A549 (cell line): ENCODE data around the gene TUBA1C.

Experiments used
- CBX8 ChIP-seq: fragments of 200-600 bp; sonication (generic); IDR thresholded peaks from 2 replicates; pipeline ENCODE4 v1.6.1; 2016
- CEBPB ChIP-seq, 2 experiments: fragments of >200 bp in 1 of 2; sonication (Bioruptor Twin) in 1 of 2; formaldehyde crosslinking in 1 of 2; IDR thresholded peaks; 2 replicates each; pipeline ENCODE4 v1.6.1; 2012 to 2016
- MAFK ChIP-seq: fragments of 450-650 bp; IDR thresholded peaks from 2 replicates; pipeline ENCODE4 v1.6.1; 2014; ENCODE audit not compliant: partially characterized antibody
- RNF2 ChIP-seq: fragments of 200-600 bp; sonication (generic); IDR thresholded peaks from 2 replicates; pipeline ENCODE4 v1.6.1; 2016; ENCODE audit warnings: low read depth, mild to moderate bottlenecking, antibody characterized with exemption, moderate library complexity, borderline replicate concordance
- SMC3 ChIP-seq: fragments of >200 bp; sonication (Bioruptor Twin); formaldehyde crosslinking; IDR thresholded peaks from 3 replicates; pipeline ENCODE4 v1.6.1; 2018; ENCODE audit warnings: inconsistent platforms
- ZC3H11A ChIP-seq: fragments of 450-650 bp; IDR thresholded peaks from 2 replicates; pipeline ENCODE4 v1.6.1; 2014; ENCODE audit warnings: antibody characterized with exemption, mild to moderate bottlenecking
- ZFP36 ChIP-seq: fragments of 450-650 bp; IDR thresholded peaks from 2 replicates; pipeline ENCODE4 v1.6.1; 2014; ENCODE audit warnings: borderline replicate concordance; ENCODE audit not compliant: partially characterized antibody
- TF ChIP-seq, protein P1 (sequence below): fragments of >200 bp; sonication (Bioruptor Twin); formaldehyde crosslinking; IDR thresholded peaks from 3 replicates; pipeline ENCODE4 v1.5.1; 2016
- TF ChIP-seq, protein P2 (sequence below): fragments of 200-600 bp; sonication (generic); IDR thresholded peaks from 2 replicates; pipeline ENCODE4 v1.6.1; 2016; ENCODE audit warnings: antibody characterized with exemption, mild to moderate bottlenecking, moderate library complexity
- TF ChIP-seq, protein P3 (sequence below): IDR thresholded peaks from 2 replicates; pipeline ENCODE4 v1.6.1; 2012

DNA sequence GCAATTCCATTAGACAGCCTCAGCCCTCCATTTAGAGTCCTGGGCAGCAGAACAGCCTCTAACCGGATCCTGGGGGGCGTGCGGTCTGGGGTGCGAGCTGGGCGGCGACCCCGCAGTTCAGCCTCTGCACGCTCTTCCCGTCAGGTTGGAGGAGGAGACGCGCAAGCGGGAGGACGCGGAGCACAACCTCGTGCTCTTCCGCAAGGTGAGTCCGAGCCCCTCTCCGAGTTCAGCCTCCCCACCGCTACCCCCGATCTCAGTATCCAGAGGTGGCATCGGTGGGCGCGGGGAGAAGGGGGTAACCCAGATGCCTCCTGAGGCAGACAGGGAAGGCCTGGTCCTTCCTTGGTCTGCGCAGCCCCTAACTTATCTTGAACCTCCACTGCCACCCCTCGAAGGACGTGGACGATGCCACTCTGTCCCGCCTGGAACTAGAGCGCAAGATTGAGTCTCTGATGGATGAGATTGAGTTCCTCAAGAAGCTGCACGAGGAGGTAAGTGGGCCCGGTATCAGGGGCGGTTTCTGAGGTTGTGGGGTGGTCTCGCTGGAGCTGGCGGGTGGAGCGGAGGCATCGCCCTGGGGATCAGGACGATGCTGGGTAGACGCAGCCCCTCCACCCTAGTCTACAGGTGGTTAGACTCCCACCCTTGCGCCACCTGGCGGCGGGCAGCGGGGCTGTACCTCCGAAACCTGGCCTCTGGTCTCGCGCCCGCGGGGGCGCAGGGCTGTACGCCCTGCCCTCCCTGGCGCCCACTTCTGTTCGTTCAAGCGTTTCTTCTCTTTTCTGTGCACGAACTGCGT, 31.4 kb downstream of the TUBA1C start:
- TF ChIP-seq RNF2 = no peak
- no peak for TF ChIP-seq ZC3H11A
- TF ChIP-seq, protein P1, sequence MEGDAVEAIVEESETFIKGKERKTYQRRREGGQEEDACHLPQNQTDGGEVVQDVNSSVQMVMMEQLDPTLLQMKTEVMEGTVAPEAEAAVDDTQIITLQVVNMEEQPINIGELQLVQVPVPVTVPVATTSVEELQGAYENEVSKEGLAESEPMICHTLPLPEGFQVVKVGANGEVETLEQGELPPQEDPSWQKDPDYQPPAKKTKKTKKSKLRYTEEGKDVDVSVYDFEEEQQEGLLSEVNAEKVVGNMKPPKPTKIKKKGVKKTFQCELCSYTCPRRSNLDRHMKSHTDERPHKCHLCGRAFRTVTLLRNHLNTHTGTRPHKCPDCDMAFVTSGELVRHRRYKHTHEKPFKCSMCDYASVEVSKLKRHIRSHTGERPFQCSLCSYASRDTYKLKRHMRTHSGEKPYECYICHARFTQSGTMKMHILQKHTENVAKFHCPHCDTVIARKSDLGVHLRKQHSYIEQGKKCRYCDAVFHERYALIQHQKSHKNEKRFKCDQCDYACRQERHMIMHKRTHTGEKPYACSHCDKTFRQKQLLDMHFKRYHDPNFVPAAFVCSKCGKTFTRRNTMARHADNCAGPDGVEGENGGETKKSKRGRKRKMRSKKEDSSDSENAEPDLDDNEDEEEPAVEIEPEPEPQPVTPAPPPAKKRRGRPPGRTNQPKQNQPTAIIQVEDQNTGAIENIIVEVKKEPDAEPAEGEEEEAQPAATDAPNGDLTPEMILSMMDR = peak; percentile 81
- TF ChIP-seq SMC3 = peak; percentile 42; the same call in 2 of the 3 replicates
- no peak for TF ChIP-seq CBX8
- no peak for TF ChIP-seq ZFP36
- TF ChIP-seq, protein P2, sequence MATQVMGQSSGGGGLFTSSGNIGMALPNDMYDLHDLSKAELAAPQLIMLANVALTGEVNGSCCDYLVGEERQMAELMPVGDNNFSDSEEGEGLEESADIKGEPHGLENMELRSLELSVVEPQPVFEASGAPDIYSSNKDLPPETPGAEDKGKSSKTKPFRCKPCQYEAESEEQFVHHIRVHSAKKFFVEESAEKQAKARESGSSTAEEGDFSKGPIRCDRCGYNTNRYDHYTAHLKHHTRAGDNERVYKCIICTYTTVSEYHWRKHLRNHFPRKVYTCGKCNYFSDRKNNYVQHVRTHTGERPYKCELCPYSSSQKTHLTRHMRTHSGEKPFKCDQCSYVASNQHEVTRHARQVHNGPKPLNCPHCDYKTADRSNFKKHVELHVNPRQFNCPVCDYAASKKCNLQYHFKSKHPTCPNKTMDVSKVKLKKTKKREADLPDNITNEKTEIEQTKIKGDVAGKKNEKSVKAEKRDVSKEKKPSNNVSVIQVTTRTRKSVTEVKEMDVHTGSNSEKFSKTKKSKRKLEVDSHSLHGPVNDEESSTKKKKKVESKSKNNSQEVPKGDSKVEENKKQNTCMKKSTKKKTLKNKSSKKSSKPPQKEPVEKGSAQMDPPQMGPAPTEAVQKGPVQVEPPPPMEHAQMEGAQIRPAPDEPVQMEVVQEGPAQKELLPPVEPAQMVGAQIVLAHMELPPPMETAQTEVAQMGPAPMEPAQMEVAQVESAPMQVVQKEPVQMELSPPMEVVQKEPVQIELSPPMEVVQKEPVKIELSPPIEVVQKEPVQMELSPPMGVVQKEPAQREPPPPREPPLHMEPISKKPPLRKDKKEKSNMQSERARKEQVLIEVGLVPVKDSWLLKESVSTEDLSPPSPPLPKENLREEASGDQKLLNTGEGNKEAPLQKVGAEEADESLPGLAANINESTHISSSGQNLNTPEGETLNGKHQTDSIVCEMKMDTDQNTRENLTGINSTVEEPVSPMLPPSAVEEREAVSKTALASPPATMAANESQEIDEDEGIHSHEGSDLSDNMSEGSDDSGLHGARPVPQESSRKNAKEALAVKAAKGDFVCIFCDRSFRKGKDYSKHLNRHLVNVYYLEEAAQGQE = no peak
- TF ChIP-seq, protein P3, sequence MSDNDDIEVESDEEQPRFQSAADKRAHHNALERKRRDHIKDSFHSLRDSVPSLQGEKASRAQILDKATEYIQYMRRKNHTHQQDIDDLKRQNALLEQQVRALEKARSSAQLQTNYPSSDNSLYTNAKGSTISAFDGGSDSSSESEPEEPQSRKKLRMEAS = no peak; the same call in 1 of the 2 replicates
- TF ChIP-seq CEBPB (IDR thresholded peaks at IDR 0.05) = no peak
- TF ChIP-seq MAFK = no peak
